Daoy (cell line): ENCODE data around the gene SERPINE2. TPM values are rescaled to one million over a fixed set of nuclear protein-coding genes. Genes with fewer than 3 reads are reported as not detected.
A peak's percentile ranks its signal among the peaks of the same experiment; 100 is the strongest.
"Not testable (repeated sequence)": the region's sequence is repeated elsewhere in the genome, so short reads cannot be mapped to it uniquely, and the experiment has no call there.

Source experiments
- DNase-seq: peaks from one replicate; pipeline ENCODE4 v3.0.0-alpha.2; 2015; ENCODE audit warnings: low read depth
- total RNA-seq: library from RNA; depleted of rRNA; stranded (reverse); fragments of >200 nt; shearing (Covaris generic); gene quantifications from 2 replicates; pipeline ENCODE4 v1.2.3, GENCODE V29; 2014

The SERPINE2 gene
- total RNA-seq, 1 experiment from 2014 or later, result 18.0 TPM

DNA sequence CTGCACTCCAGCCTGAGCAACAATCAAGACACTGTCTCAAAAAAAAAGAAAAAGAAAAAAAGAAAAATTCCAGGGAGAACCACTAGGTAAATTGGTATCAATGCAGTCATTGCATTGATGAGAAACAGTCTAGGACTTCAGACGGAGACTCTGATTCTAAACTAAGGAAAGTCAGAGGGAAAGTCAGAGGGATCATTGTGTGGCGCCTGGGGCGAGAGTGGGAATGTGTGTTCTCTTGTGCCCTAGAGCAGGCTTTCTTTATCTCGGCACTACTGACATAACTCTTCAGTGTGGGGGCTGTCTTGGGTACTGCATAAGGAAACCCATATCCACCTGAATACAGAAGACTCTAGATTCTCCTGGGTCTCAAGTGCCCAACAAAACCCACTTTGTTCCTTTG lies 24.8 kb downstream of the SERPINE2 start:
- no peak for DNase-seq

DNA sequence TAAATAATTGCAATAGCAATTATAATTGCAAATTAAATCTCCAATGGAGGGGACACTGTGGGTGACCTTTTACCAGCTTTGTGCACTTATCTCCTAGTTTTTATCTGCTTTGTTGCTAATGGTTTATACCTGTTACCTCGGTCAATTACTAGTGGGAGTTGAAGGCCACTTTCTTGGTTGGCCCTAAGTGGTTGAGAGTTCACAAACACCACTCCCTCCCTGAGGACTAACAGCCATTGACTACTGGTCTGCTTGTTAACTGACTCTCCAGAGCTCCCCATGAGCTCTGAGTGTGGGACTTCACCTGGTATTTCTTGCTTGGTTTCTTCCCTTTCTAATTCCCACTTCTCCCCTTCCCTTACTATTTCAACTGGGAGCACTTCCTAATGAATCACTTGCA lies 27.2 kb downstream of the SERPINE2 start:
- no peak for DNase-seq

DNA sequence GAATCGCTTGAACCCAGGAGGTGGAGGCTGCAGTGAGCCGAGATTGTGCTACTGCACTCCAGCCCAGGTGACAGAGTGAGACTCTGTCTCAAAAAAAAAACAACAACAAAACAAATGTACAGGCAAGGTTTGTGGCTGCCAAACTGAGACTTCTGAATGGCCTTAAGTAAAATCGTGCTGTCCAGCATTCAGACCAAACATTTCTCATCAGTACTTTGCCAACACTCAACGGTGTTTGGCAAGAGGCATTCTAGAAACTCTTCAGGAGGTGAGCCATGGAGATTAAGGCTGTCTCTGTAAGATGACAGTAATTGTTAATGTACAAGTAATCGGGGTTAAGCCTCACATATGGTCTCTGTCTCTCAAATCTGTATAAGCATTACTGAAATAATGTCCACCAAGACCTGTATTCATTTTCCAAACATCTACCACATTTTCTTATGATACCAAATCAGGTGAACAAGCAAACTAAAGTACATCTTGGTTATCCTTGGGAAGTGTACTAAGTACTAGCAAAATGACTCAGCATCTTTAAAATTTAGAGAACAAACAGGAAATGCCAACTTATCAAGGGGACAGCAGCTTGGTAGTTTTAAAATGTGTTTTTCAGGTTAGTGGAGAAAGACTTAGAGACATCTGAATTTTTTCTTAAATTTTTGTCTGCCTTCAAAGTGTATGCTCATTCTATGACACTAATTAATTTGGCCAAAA lies 29.3 kb downstream of the SERPINE2 start:
- no peak for DNase-seq

DNA sequence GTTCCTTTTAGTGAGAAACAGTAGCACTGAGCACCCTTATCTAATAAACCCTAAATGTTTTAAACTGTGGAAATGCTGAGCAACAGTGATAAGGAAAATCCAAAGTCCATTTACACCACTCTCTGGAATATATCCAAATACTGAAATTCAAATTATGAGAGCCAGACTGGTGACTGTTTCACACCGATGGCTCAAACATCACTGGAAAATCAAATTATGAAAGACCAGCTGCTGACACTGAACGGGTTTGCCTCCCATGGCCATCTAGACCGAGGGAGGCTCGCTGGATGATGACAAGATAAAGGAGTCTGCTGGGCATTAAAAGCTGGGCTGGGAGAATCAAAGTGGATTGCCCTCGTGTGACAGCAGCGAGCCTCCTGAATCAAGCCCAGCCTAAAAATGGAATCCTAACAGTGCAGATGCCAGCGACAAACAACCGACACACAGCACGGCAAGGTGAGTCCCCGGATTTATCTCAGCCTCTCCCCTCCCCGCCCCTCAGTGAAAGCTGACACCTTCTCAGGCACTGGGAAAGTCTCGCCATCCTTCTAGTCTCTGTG lies 30.3 kb downstream of the SERPINE2 start:
- no peak for DNase-seq

DNA sequence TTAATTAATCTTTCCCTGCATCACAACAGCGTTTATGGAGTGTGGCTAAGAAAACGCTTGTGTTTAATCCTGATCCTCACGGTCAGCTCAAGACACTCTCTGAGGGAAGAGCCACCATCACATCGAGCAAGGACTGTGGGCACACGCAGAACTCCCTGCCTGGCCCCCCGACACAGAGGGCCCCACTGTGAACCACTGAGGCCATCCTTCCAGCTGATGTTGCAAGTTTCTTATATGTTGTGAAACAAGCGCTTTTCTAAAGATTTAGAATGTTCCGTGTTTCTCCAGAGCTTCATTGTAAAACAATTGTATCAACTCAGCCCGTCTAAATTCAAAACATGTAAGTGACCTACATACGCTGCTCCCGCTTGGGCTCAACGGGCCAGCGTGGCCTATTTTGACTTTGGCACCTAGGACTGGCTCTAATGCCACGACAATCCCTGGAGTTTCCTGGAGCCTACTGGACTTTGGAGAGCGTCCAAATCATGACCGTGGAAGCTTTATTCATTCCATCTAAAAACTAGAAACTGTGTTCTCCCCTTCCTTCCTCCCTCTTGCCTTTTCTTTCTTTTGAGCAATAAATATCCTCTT lies 34.9 kb downstream of the SERPINE2 start:
- no peak for DNase-seq

DNA sequence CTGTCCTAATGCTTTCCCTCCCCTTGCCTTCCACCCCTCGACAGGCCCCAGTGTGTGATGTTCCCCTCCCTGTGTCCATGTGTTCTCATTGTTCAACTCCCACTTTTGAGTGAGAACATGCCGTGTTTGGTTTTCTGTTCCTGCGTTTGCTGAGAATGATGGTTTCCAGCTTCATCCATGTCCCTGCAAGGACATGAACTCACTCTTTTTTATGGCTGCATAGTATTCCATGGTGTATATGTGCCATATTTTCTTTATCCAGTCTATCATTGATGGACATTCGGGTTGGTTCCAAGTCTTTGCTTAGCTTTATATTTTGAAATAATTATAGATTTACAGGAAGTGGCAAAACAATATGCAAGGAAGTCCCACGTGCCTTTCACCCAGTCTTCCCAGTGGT lies 38.4 kb downstream of the SERPINE2 start:
- not testable (repeated sequence) for DNase-seq

DNA sequence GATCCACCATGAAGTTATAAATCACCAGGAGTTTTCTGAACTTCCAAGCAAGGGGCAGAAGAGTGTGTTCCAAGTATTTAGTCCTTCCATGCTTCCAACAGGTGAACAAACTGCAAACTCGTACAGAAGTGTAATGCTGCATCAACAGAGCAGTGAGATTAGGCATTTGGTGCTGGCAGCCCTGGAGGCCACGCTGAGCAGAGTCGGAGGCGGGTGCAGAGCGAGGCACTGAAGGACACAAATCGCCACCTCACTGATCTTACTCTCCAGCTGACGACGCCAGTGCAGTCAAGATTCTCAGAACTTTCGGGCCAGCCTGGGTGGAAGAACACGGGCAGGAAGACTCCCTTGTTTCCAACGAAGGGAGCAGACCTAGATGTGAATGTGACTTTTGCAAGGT lies 39.2 kb downstream of the SERPINE2 start:
- DNase-seq, result no peak

DNA sequence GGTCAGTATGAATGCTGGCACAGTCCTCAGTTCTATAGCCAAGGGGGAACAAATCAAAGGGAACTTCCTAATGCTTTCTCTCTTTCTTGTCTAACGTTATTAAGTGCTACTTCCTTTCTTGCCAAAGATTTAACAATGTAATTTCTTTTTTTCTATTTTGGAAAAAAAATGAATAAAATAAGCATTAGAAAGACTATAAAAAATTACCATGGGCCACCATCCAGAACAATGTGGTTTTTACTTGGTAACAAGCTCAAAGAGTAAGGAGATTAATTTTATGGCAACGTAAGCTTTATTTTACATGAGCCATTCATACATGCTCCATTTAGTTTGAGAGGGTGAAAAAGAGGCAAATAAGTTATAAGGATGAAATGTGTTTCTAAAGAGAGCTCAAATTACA lies 40.1 kb downstream of the SERPINE2 start:
- DNase-seq, result no peak

DNA sequence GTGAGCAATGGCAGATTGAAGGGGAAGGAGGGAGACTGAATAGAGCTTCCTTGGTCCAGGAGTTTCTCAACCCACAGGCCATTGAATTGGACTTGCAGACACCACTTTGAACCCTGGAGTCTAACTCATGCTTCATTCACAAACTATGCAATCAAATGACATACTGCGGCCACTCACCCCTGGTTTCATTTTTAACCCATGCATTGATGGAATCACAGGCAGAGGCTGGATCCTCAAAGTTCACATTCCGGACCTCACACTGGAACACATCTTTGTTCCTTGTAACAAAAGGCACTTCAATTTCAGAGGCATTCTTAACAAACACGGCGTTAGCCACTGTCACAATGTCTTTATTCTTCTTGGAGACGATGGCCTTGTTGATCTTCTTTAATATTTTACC lies 41.1 kb downstream of the SERPINE2 start:
- no peak for DNase-seq

DNA sequence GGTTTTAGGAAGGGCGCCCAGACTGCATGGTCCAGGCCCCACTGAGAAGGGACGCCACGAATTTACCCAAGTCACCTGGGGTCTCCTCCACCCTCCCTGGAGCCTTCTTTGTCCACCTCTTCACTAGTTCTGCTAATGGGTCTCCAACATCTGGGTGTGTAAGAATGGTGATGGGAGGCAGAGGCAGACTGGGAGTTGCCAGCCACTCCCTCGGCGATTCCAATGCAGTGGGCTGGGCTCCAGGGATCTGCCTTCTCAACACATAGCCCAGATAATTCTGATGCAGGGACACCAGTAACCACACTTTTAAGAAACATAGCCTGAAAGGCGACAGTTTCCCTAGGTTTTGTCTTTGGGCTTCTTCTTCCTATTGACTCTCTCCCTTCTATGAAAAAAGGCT lies 42.7 kb downstream of the SERPINE2 start:
- DNase-seq, result no peak

DNA sequence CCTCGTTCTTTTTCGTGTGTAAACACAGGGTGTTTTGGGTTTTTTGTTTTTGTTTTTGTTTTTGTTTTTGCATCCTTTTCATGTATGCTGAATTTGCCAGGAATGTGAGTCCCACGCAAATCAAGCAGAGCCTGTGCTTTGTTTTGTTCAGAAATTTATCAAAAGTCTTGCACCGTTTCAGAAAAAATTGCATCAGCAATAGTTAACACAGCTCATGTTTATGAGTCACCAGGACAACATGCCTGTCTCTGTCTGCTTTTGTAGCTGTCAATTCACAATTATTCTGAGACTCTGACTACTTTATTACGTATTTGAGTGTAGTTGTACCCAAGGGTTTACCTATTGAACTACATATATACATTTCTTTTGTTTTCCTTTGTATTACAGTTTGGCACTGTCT lies 43.5 kb downstream of the SERPINE2 start:
- DNase-seq, result no peak

DNA sequence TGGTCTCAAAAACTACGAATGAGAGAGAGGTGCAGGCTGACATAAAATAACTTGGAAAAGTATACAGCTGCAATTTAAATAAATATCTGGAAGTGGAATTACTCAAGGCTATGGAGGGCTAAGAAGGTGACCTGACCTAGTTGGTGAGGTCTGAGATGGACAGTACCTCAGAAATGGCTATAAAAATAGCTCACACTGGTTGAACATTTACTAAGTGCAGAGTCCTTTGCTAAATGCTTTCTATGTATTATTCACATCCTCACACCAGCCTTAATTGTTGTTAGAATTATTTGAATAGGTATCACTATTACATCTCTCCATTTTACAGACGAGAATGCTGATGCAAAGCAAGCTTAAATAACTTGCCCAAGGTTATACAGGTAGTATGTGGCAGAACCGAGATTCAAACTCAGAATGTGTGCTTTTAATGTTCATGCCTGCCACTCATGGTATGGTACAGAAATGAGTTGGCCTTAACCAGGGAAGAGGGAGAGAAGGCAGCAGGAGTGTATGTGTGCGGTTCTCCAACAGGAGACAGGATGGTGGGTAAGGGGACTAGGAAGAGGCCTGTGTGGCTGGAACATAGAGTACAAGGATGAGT lies 44.4 kb downstream of the SERPINE2 start:
- DNase-seq, result no peak

DNA sequence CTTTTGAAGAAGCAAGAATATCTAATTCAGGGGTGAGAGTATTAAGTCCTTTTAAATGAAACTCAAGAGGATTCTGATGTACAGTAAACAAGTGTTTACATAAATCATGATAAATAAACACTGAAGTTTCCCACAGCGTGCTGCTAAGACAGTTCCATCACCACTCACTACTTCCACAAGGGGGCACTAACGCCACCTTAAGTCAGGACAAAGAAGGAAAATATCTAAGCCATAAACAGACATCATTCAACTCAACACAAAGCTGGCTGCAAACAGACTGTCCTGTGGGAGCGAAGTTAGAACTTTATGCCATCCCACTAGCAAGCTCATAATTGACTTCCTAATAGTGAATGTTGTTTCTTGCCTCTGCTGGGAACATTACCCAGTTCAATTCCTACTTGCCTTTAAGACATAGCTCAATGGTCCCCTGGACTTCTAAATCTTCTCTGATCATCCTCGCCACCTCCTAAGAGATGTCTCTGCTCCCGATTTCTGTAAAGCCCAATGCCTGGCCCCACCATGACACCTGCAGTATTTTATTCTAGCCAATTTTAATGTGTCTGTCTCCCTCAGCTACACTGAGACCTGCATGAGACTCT lies 45.4 kb downstream of the SERPINE2 start:
- DNase-seq, result peak; percentile 64

DNA sequence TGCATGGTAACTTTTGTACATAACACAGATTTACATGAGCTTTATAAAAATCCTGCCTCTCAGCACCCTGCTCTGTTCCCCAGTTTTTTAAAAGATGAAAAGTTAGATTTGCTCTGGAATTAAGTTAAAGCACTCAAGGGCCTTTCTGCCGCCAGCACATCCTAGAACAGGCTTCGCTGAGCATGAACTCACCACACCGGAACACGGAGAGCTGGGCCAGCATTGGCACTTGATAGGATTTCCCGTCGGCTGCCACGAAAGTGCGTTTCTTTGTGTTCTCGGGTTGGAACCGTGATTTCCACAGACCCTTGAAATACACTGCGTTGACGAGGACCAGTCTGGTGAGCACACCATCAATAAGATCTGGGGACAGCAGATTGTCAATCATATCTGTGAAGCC lies 47.5 kb downstream of the SERPINE2 start:
- DNase-seq, result no peak

DNA sequence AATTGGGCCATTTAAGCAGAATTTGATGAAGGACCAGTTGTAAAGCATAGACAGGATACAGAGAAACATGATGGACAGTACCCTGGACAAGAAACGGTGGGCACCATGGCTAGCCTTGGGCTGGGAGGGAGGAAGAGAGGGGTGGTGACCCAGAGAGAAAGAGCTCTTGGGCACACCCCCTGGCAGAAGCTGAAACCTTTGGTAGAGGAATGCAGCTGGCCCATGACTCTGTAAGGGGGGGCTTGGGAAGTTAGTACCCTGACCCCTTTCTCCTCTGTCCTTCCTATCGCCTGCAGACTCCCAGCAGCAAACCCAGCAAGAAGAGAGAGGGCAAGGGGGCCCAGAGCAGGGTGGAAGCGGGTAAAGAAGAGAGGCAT lies 49.2 kb downstream of the SERPINE2 start:
- no peak for DNase-seq

DNA sequence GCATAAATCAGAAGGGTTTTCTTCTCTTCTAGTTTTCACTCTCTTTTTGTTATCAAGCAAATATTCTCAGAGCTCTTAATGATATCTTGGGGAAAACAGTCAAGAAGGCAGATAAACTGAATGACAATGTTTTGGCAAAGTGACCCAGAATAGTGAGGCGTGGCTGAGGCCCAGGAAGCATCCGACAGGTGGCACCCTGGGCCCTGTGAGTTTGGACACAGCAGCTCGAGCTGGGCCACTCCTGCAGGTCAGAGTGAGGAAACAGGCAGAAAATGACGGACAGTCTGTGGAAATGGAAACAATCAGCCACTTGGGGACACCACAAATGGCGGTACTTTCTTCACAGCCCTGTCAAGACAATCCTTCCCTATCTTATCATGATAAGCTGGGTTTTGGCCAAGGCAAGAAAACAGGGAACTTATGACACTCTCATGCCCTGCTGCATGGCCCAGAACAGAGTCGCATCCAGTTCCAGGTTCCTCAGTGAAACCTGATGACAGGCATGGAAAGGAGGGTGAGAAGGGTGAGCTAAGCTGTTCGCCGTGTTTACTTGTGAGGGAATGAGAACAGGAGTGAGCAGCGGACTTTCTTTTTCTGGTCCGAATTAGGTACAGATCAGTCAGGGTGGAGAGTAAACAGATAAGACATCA lies 49.8 kb downstream of the SERPINE2 start:
- no peak for DNase-seq

DNA sequence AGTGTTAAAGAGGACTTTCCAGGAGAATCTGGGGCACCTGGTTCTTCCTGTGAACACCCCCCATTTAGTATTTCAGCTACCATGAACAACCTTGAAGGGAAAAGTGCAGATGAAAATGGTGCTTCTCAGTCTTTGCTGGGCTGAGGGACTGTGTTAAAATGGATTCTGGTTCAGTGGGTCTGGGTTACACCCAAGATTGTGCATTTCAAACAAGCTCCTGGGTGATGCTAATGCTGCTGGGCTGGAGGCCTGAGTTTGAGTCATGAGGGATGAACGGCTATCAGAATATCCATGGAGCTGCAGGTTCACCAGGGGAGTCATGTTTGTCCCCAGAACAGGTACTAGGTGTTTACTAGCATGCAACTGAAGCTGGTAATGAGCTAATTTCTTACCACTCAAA lies 57.8 kb downstream of the SERPINE2 start:
- no peak for DNase-seq

DNA sequence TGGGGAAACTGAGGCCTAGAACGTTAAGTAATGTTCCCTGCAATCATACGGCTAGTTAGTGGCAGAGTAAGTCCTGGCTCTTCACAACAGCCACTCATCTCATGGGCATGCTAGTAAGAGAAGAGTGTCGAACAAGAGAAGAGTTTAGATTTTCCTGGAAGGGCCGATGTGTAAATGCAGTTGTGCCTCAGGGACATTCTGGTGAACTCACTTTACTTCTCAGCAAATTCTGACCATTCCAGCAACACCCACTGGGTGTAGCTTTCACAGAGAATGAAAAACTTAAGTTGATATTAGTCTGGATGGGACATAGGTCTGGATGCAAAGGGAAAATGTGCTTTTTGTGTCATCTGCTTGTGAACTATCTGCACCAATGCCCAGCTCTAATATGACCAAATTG lies 58.3 kb downstream of the SERPINE2 start:
- DNase-seq, result no peak

DNA sequence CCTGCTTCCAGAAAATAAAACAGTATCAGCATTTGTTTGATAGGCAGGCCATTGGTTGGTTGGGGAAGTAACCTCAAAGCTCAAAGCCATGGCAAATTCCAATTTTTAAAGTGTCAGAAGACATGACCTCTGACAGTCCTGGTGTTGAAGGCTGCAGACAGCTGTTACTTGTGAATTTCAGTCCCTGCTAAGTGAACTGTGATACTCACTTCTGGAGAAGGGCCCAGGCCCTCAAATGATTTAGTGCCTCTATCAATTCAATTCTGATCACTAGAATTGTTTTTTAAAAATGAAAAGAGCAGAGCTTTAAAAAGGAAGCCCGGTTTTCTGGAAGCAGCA lies 58.7 kb downstream of the SERPINE2 start:
- DNase-seq, result no peak

DNA sequence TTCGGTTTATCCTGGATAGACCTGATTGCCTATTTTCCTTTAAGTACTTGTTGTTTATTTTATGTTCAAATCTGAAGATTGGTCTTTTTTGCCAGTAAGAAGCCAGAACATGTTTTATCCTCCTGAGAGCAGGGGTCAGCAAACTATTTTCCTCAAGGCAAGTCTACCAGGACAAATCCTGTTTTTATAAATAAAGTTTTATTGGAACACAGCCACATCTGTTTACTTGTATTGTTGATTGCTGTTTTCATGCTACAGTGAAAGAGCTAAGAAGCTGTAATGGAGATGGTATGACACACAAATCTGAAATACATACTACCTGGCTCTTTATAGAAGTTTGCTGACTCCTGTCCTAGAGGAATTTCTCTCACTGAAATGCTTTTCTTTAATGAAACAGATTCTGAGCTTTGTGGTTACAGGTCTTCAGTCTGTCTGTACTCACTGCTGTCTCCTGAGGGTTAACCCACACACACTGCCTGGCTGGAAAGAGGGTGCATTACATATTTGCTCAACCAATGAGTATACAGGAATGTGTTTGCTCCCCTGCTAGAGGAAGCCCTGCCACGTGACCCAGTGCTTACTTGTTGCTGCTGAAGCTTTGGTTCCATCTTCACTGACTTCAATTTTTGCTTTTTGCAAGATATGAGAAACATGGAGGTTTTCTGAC lies 59.2 kb downstream of the SERPINE2 start:
- no peak for DNase-seq

DNA sequence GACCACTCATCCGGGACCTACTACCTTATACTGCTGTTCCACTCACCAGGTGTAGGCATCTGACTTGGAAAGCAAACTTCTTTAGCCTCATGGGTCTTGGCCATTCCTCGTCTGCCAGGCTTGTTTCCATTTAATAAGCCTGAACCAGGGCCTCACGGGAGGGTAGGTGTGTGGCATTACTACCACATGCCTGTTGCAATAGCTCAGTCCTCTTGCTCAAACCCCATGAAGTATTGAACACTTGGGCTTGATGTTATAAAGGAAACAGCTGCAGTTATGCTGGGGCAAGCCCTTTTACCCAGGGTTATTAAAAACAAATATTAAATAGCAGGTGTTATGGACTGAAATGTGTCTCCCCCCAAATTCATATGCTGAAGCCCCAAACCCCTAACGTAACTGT lies 60.6 kb downstream of the SERPINE2 start:
- no peak for DNase-seq
